H1 (cell line): ENCODE data around the gene RBL1. TPM values are rescaled to one million over a fixed set of nuclear protein-coding genes. Genes with fewer than 3 reads are reported as not detected.

ENCODE experiments used
- BACH1 ChIP-seq: IDR thresholded peaks from 2 replicates; pipeline ENCODE4 v1.6.1; 2012; ENCODE audit warnings: low read length, improper control_type of control experiment
- BRCA1 ChIP-seq: IDR thresholded peaks from 2 replicates; pipeline ENCODE4 v1.6.1; 2012; ENCODE audit warnings: low read depth, low read length, improper control_type of control experiment
- CBX5 ChIP-seq: fragments of 300-800, 300-1000 bp; sonication (generic); IDR thresholded peaks from 2 replicates; pipeline ENCODE4 v1.7.1; 2016; ENCODE audit warnings: antibody characterized with exemption, low read length, low read depth
- CTBP2 ChIP-seq: IDR thresholded peaks from 2 replicates; pipeline ENCODE4 v1.7.0; 2011; ENCODE audit warnings: borderline replicate concordance, mild to moderate bottlenecking, moderate library complexity, mixed read lengths, low read length; ENCODE audit not compliant: insufficient read depth, insufficient read length
- CTCF ChIP-seq, 3 experiments: IDR thresholded peaks; 1 replicate in 2 of 3; 2 replicates in 1 of 3; pipeline versions ENCODE4 v1.5.1 to v1.6.1; 2011; ENCODE audit warnings: low read length in 3 of 3, mild to moderate bottlenecking in 3 of 3, inconsistent platforms in 2 of 3, low read depth in 1 of 3, moderate library complexity in 1 of 3; ENCODE audit not compliant: insufficient read depth in 1 of 3; ENCODE audit errors: control extremely low read depth in 1 of 3
- EP300 ChIP-seq, 2 experiments: IDR thresholded peaks; 1 replicate in 1 of 2; 2 replicates in 1 of 2; pipeline ENCODE4 v1.6.1; 2011 to 2012; ENCODE audit warnings: low read depth in 2 of 2, low read length in 2 of 2, mild to moderate bottlenecking in 2 of 2, borderline replicate concordance in 1 of 2, inconsistent platforms in 1 of 2, moderate library complexity in 1 of 2
- JUN ChIP-seq: IDR thresholded peaks from 2 replicates; pipeline ENCODE4 v1.6.1; 2011; ENCODE audit warnings: low read depth, mild to moderate bottlenecking, improper control_type of control experiment, low read length
- JUND ChIP-seq: IDR thresholded peaks from 2 replicates; pipeline ENCODE4 v1.6.1; 2011; ENCODE audit warnings: mild to moderate bottlenecking, improper control_type of control experiment, low read length
- KDM1A ChIP-seq: fragments of 200-600, 300-600 bp; sonication (generic); IDR thresholded peaks from 2 replicates; pipeline ENCODE4 v1.7.1; 2016; ENCODE audit warnings: mild to moderate bottlenecking, low read length, borderline replicate concordance
- KDM5A ChIP-seq: fragments of 200-600 bp; IDR thresholded peaks from 2 replicates; pipeline ENCODE4 v1.7.1; 2012; ENCODE audit warnings: mild to moderate bottlenecking, low read length, inconsistent platforms, mixed read lengths
- MAFK ChIP-seq: IDR thresholded peaks from 2 replicates; pipeline ENCODE4 v1.6.1; 2012; ENCODE audit warnings: low read depth, mild to moderate bottlenecking, improper control_type of control experiment, low read length
- MAX ChIP-seq: IDR thresholded peaks from 2 replicates; pipeline ENCODE4 v1.6.1; 2012; ENCODE audit warnings: inconsistent platforms
- NANOG ChIP-seq: IDR thresholded peaks from 2 replicates; pipeline ENCODE4 v1.6.1; 2011; ENCODE audit warnings: low read length, low read depth, mild to moderate bottlenecking, inconsistent platforms; ENCODE audit not compliant: insufficient read depth, poor library complexity, severe bottlenecking
- POU5F1 ChIP-seq: IDR thresholded peaks from 2 replicates; pipeline ENCODE4 v1.6.1; 2011; ENCODE audit warnings: low read depth, mild to moderate bottlenecking, low read length, moderate library complexity
- SIN3A ChIP-seq, 2 experiments: IDR thresholded peaks in 1 of 2; conservative IDR thresholded peaks in 1 of 2; 2 replicates each; pipeline ENCODE4 v1.6.1; 2011 to 2012; ENCODE audit warnings: low read length in 2 of 2, improper control_type of control experiment in 1 of 2, low read depth in 1 of 2, mild to moderate bottlenecking in 1 of 2
- SIRT6 ChIP-seq: IDR thresholded peaks from one replicate; pipeline ENCODE4 v1.7.1; 2012; ENCODE audit warnings: low read length, inconsistent platforms
- SIX5 ChIP-seq: IDR thresholded peaks from 2 replicates; pipeline ENCODE4 v1.6.1; 2011; ENCODE audit warnings: mild to moderate bottlenecking, low read depth, low read length
- SP2 ChIP-seq: IDR thresholded peaks from 2 replicates; pipeline ENCODE4 v1.6.1; 2012; ENCODE audit warnings: mild to moderate bottlenecking, low read length, inconsistent platforms
- SUZ12 ChIP-seq: fragments of 200-600 bp; sonication (generic); IDR thresholded peaks from 2 replicates; pipeline ENCODE4 v1.6.1; 2012; ENCODE audit warnings: mild to moderate bottlenecking, inconsistent platforms, low read length, moderate library complexity, mixed read lengths
- TCF12 ChIP-seq: IDR thresholded peaks from 2 replicates; pipeline ENCODE4 v1.6.1; 2011; ENCODE audit warnings: low read depth, mild to moderate bottlenecking, low read length
- TEAD4 ChIP-seq: IDR thresholded peaks from 2 replicates; pipeline ENCODE4 v1.6.1; 2012; ENCODE audit warnings: low read depth, low read length, inconsistent platforms, mixed read lengths
- polyA plus RNA-seq, 7 experiments: library from polyadenylated mRNA; depleted of rRNA in 3 of 7; stranded (reverse) in 5 of 7; unstranded in 2 of 7; fragments of >200 nt in 5 of 7; fragments of 200-250 nt in 2 of 7; gene quantifications; 1 replicate in 5 of 7; 2 replicates in 1 of 7; 4 replicates in 1 of 7; pipeline versions ENCODE4 v1.2.1 to v1.2.3, GENCODE V29; 2011 to 2013; ENCODE audit warnings: missing spikeins in 2 of 7, mixed read lengths in 2 of 7
- total RNA-seq: library from RNA; stranded (reverse); fragmentation: NEBNext Ultra II Directional; extraction: Animal tissue kit (Norgen Biotek cat#: 25700); gene quantifications from 2 replicates; pipeline ENCODE4 v1.2.1, GENCODE V29; 2021

RBL1 gene
- total and polyA plus RNA-seq, 2 of the 8 experiments (the other 6 are each of a cell fraction or from before 2014, with no cell fraction given), result 3.2 to 12.3 TPM

GRCh38 chr20:37095599-37096414, at the start of gene RBL1 (continued):
- TF ChIP-seq SUZ12, result no peak
- TF ChIP-seq SIN3A (conservative IDR thresholded peaks at IDR 0.05 in 1 of 2, IDR thresholded peaks at IDR 0.05 in 1 of 2; ENCODE audit: low read depth in 1 of 2, low read length in 2 of 2), result peak in 1 of 2 experiments; percentile 89; a peak in 2 of 4 replicates
- TF ChIP-seq KDM1A, result no peak
- 0 out of 2 replicates have a peak, but pooled peaks have one; percentile 25 for TF ChIP-seq TCF12
- no peak for TF ChIP-seq SP2
- 0 out of 2 replicates have a peak, but pooled peaks have one; percentile 4 for TF ChIP-seq TEAD4
- no peak for TF ChIP-seq EP300 (IDR thresholded peaks at IDR 0.05; ENCODE audit: borderline replicate concordance in 1 of 2, low read depth in 2 of 2, low read length in 2 of 2)
- TF ChIP-seq KDM5A, result no peak
- TF ChIP-seq JUN, result no peak
- TF ChIP-seq MAFK, result no peak
- no peak for TF ChIP-seq BRCA1
- TF ChIP-seq POU5F1, result no peak
- TF ChIP-seq SIX5, result peak; percentile 70
- TF ChIP-seq CBX5, result no peak
- TF ChIP-seq NANOG, result no peak
- TF ChIP-seq CTCF (IDR thresholded peaks at IDR 0.05; ENCODE audit: control extremely low read depth in 1 of 3, insufficient read depth in 1 of 3, low read depth in 1 of 3, low read length in 3 of 3), result peak in 2 of 3 experiments; percentile 23 to 41; a peak in 2 of 4 replicates
- TF ChIP-seq SIRT6, result no peak
- no peak for TF ChIP-seq CTBP2
- no peak for TF ChIP-seq JUND
- TF ChIP-seq MAX, result no peak; the same call in 1 of the 2 replicates
- no peak for TF ChIP-seq BACH1
